HepG2 (cell line): Measurements from ENCODE around the gene PLVAP. TPM values are rescaled to one million over a fixed set of nuclear protein-coding genes. Genes with fewer than 3 reads are reported as not detected.

Experiments used
- ATF7 ChIP-seq, 2 experiments: fragments of 450-650 bp in 1 of 2; sonication (generic) in 1 of 2; formaldehyde crosslinking in 1 of 2; IDR thresholded peaks; 2 replicates each; pipeline versions ENCODE4 v1.4.0 to v1.6.1; 2016 to 2020; ENCODE audit warnings: antibody characterized with exemption in 1 of 2, mild to moderate bottlenecking in 1 of 2, missing genetic modification reagents in 1 of 2
- CAMTA2 ChIP-seq: sonication (generic); formaldehyde crosslinking; IDR thresholded peaks from 2 replicates; pipeline ENCODE4 v1.4.0; 2020; ENCODE audit warnings: mild to moderate bottlenecking, missing genetic modification reagents, borderline replicate concordance
- FOXA1 ChIP-seq, 2 experiments: fragments of 450-650 bp in 1 of 2; sonication (generic) in 1 of 2; formaldehyde crosslinking in 1 of 2; IDR thresholded peaks; 2 replicates each; pipeline versions ENCODE4 v1.4.0 to v1.6.1; 2016 to 2020; ENCODE audit warnings: missing genetic modification reagents in 1 of 2
- HDAC1 ChIP-seq: sonication (generic); formaldehyde crosslinking; IDR thresholded peaks from 2 replicates; pipeline ENCODE4 v1.5.1; 2020; ENCODE audit warnings: mild to moderate bottlenecking, missing genetic modification reagents
- JUN ChIP-seq: sonication (generic); formaldehyde crosslinking; IDR thresholded peaks from 2 replicates; pipeline ENCODE4 v1.4.0; 2020; ENCODE audit warnings: mild to moderate bottlenecking, missing genetic modification reagents
- KAT2B ChIP-seq: fragments of 150-350 bp; IDR thresholded peaks from 2 replicates; pipeline ENCODE4 v1.6.1; 2014; ENCODE audit warnings: low read depth, low read length, borderline replicate concordance
- KDM4B ChIP-seq: sonication (generic); formaldehyde crosslinking; IDR thresholded peaks from 2 replicates; pipeline ENCODE4 v1.4.0; 2020; ENCODE audit warnings: missing genetic modification reagents
- NKX3-1 ChIP-seq: sonication (generic); formaldehyde crosslinking; IDR thresholded peaks from 2 replicates; pipeline ENCODE4 v1.5.0; 2020; ENCODE audit warnings: missing genetic modification reagents
- PAF1 ChIP-seq: IDR thresholded peaks from 2 replicates; pipeline ENCODE4 v1.6.1; 2016; ENCODE audit warnings: missing genetic modification reagents, missing compliant biosample characterization
- REL ChIP-seq: sonication (generic); formaldehyde crosslinking; conservative IDR thresholded peaks from 2 replicates; pipeline ENCODE4 v1.8.0; 2022; ENCODE audit warnings: mild to moderate bottlenecking, missing genetic modification reagents, moderate library complexity
- RFX5 ChIP-seq: IDR thresholded peaks from 2 replicates; pipeline ENCODE4 v1.6.1; 2011; ENCODE audit warnings: low read depth, low read length, improper control_type of control experiment
- SMAD3 ChIP-seq: sonication (generic); formaldehyde crosslinking; IDR thresholded peaks from 2 replicates; pipeline ENCODE4 v1.4.0; 2020; ENCODE audit warnings: missing genetic modification reagents
- SPEN ChIP-seq: sonication (generic); formaldehyde crosslinking; IDR thresholded peaks from 2 replicates; pipeline ENCODE4 v1.5.1; 2020; ENCODE audit warnings: low read depth, mild to moderate bottlenecking, missing genetic modification reagents
- YY1 ChIP-seq: IDR thresholded peaks from 2 replicates; pipeline ENCODE4 v1.6.1; 2011; ENCODE audit warnings: low read length, low read depth, moderate library complexity, mild to moderate bottlenecking; ENCODE audit not compliant: insufficient read depth, insufficient replicate concordance
- ZNF20 ChIP-seq: sonication (generic); formaldehyde crosslinking; IDR thresholded peaks from 2 replicates; pipeline ENCODE4 v1.4.0; 2020; ENCODE audit warnings: mild to moderate bottlenecking, moderate library complexity, missing genetic modification reagents
- ZNF30 ChIP-seq: sonication (generic); formaldehyde crosslinking; IDR thresholded peaks from 2 replicates; pipeline ENCODE4 v1.5.0; 2020; ENCODE audit warnings: mild to moderate bottlenecking, missing genetic modification reagents
- ZNF337 ChIP-seq: sonication (generic); formaldehyde crosslinking; IDR thresholded peaks from 2 replicates; pipeline ENCODE4 v1.5.1; 2020; ENCODE audit warnings: missing genetic modification reagents, low read depth, mild to moderate bottlenecking, borderline replicate concordance
- ZNF616 ChIP-seq: sonication (generic); formaldehyde crosslinking; IDR thresholded peaks from 2 replicates; pipeline ENCODE4 v1.5.0; 2020; ENCODE audit warnings: low read depth, mild to moderate bottlenecking, missing genetic modification reagents
- ZNF678 ChIP-seq: sonication (generic); formaldehyde crosslinking; IDR thresholded peaks from 2 replicates; pipeline ENCODE4 v1.4.0; 2020; ENCODE audit warnings: mild to moderate bottlenecking, missing genetic modification reagents
- polyA plus RNA-seq, 8 experiments: library from polyadenylated mRNA; depleted of rRNA in 3 of 8; stranded (reverse) in 7 of 8; unstranded in 1 of 8; fragments of >200 nt; fragmentation: Illumina TruSeq in 4 of 8; extraction: Trizol in 4 of 8; gene quantifications; 2 replicates each; pipeline versions ENCODE4 v1.2.1 to v1.2.3, GENCODE V29; 2011 to 2016; ENCODE audit warnings: low read depth in 4 of 8, missing spikeins in 1 of 8, mixed read lengths in 1 of 8; ENCODE audit not compliant: insufficient read depth in 1 of 8
- total RNA-seq, 5 experiments: library from RNA; depleted of rRNA; stranded (reverse); fragments of >200 nt; fragmentation: Illumina TruSeq; extraction: Trizol; gene quantifications; 2 replicates each; pipeline ENCODE4 v1.2.3, GENCODE V29; 2016; ENCODE audit warnings: low read depth in 1 of 5
- TF ChIP-seq, protein P1 (sequence below): sonication (generic); formaldehyde crosslinking; IDR thresholded peaks from 2 replicates; pipeline ENCODE4 v1.4.0; 2020; ENCODE audit warnings: mild to moderate bottlenecking, missing genetic modification reagents, borderline replicate concordance
- TF ChIP-seq, protein P2 (sequence below): IDR thresholded peaks from 2 replicates; pipeline ENCODE4 v1.6.1; 2016; ENCODE audit warnings: low read depth, borderline replicate concordance
- TF ChIP-seq, protein P3 (sequence below): sonication (generic); formaldehyde crosslinking; conservative IDR thresholded peaks from 2 replicates; pipeline ENCODE4 v1.4.0; 2020; ENCODE audit warnings: missing genetic modification reagents

The PLVAP gene
- total and polyA plus RNA-seq, 2 of the 13 experiments (the other 11 are each of a cell fraction or from before 2014, with no cell fraction given): 0.26 TPM; not detected in 1

DNA sequence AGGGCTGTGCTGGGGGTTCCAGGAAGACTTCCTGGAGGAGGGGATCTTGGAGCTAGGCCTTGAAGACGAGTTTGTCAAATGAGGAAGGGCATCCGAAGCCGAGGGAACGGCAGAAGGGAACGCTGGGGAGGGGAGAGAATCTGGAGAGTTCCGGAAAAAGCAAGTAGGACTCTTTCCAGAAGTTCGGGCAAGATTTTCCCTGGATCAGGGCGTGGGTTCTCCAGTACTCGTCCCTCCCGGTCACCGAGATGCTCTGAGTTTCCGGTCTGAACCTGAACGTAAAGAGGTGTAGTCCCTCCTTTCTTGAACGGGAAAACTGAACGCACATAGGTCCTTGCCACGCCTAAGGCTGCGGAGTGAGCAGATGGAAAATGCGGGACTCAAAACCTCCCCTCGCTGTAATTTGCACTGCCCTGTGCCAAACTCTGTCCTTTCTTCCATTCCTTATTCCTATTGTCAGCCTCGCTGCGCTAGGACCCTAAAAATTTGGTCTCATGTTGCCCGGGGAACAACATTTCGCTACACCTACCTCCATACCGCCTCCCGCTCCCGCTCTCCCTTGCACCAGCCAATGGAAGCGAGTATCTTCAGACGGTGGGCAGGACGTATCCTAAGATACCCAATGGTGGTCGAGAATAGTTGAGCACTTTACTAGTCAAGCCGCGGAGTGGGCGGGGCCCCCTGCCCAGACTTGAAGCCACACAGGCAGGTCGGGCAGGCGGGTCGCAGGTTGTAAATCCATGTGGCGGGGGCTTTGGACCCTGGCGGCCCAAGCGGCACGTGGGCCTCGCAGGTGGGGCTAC is 40.1 kb downstream of the PLVAP start, which contains the start of gene GTPBP3 (continued):
- TF ChIP-seq, protein P1, sequence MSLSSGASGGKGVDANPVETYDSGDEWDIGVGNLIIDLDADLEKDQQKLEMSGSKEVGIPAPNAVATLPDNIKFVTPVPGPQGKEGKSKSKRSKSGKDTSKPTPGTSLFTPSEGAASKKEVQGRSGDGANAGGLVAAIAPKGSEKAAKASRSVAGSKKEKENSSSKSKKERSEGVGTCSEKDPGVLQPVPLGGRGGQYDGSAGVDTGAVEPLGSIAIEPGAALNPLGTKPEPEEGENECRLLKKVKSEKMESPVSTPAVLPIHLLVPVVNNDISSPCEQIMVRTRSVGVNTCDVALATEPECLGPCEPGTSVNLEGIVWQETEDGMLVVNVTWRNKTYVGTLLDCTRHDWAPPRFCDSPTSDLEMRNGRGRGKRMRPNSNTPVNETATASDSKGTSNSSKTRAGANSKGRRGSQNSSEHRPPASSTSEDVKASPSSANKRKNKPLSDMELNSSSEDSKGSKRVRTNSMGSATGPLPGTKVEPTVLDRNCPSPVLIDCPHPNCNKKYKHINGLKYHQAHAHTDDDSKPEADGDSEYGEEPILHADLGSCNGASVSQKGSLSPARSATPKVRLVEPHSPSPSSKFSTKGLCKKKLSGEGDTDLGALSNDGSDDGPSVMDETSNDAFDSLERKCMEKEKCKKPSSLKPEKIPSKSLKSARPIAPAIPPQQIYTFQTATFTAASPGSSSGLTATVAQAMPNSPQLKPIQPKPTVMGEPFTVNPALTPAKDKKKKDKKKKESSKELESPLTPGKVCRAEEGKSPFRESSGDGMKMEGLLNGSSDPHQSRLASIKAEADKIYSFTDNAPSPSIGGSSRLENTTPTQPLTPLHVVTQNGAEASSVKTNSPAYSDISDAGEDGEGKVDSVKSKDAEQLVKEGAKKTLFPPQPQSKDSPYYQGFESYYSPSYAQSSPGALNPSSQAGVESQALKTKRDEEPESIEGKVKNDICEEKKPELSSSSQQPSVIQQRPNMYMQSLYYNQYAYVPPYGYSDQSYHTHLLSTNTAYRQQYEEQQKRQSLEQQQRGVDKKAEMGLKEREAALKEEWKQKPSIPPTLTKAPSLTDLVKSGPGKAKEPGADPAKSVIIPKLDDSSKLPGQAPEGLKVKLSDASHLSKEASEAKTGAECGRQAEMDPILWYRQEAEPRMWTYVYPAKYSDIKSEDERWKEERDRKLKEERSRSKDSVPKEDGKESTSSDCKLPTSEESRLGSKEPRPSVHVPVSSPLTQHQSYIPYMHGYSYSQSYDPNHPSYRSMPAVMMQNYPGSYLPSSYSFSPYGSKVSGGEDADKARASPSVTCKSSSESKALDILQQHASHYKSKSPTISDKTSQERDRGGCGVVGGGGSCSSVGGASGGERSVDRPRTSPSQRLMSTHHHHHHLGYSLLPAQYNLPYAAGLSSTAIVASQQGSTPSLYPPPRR (CRISPR knock-in tag): peak; percentile 46; the same call in 1 of the 2 replicates
- TF ChIP-seq ZNF678 (CRISPR knock-in tag) (no peak), ZNF30 (CRISPR knock-in tag) (no peak), PAF1 (CRISPR knock-in tag) (no peak), CAMTA2 (no peak), ZNF20 (no peak), REL (CRISPR knock-in tag) (0 out of 2 replicates have a peak, but pooled peaks have one; percentile 25), RFX5 (peak; percentile 51), KAT2B (no peak), SPEN (peak; percentile 53), FOXA1 (IDR thresholded peaks at IDR 0.05) (no peak), FOXA1 (CRISPR knock-in tag; IDR thresholded peaks at IDR 0.05) (peak; percentile 16; the same call in 1 of the 2 replicates), KDM4B (CRISPR knock-in tag) (no peak), ZNF616 (CRISPR knock-in tag) (no peak), JUN (0 out of 2 replicates have a peak, but pooled peaks have one; percentile 48), NKX3-1 (CRISPR knock-in tag) (peak; percentile 43; the same call in 1 of the 2 replicates), SMAD3 (CRISPR knock-in tag) (0 out of 2 replicates have a peak, but pooled peaks have one; percentile 1), ATF7 (IDR thresholded peaks at IDR 0.05) (no peak), ATF7 (CRISPR knock-in tag; IDR thresholded peaks at IDR 0.05) (no peak), YY1 (peak; percentile 80), ZNF337 (no peak), HDAC1 (CRISPR knock-in tag) (peak; percentile 80)
- TF ChIP-seq, protein P2, sequence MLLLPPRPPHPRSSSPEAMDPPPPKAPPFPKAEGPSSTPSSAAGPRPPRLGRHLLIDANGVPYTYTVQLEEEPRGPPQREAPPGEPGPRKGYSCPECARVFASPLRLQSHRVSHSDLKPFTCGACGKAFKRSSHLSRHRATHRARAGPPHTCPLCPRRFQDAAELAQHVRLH (CRISPR knock-in tag): peak; percentile 91; the same call in 1 of the 2 replicates
- TF ChIP-seq, protein P3, sequence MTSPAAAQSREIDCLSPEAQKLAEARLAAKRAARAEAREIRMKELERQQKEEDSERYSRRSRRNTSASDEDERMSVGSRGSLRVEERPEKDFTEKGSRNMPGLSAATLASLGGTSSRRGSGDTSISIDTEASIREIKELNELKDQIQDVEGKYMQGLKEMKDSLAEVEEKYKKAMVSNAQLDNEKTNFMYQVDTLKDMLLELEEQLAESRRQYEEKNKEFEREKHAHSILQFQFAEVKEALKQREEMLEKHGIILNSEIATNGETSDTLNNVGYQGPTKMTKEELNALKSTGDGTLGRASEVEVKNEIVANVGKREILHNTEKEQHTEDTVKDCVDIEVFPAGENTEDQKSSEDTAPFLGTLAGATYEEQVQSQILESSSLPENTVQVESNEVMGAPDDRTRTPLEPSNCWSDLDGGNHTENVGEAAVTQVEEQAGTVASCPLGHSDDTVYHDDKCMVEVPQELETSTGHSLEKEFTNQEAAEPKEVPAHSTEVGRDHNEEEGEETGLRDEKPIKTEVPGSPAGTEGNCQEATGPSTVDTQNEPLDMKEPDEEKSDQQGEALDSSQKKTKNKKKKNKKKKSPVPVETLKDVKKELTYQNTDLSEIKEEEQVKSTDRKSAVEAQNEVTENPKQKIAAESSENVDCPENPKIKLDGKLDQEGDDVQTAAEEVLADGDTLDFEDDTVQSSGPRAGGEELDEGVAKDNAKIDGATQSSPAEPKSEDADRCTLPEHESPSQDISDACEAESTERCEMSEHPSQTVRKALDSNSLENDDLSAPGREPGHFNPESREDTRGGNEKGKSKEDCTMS (CRISPR knock-in tag): no peak
